GM23338 (cell line): Measurements from ENCODE around the gene PARP12. TPM values are rescaled to one million over a fixed set of nuclear protein-coding genes. Genes with fewer than 3 reads are reported as not detected.

ENCODE experiments used
- ATAC-seq: fragments of 200-7000 bp; cut with Tn5 transposase; 3 replicates; pipeline ENCODE4 v1.9.1; 2020
- DNase-seq: peaks from one replicate; pipeline ENCODE4 v3.0.0-alpha.2; 2015; ENCODE audit warnings: low spot score
- H2AFZ ChIP-seq: fragments of 200-600 bp; sonication (generic); 2 replicates; pipeline ENCODE4 v1.8.0; 2016; ENCODE audit warnings: antibody characterized with exemption, mild to moderate bottlenecking, moderate library complexity
- H3F3A ChIP-seq: fragments of 200-600 bp; sonication (generic); replicated peaks from 2 replicates; pipeline ENCODE4 v1.8.0; 2017; ENCODE audit warnings: antibody characterized with exemption, mixed run types, low read depth
- H3K27ac ChIP-seq: fragments of 200-600 bp; sonication (generic); 2 replicates; pipeline ENCODE4 v1.6.1; 2016; ENCODE audit warnings: low read depth
- H3K27me3 ChIP-seq: fragments of 200-600 bp; sonication (generic); 2 replicates; pipeline ENCODE4 v1.8.0; 2016; ENCODE audit warnings: mild to moderate bottlenecking, mixed run types, moderate library complexity; ENCODE audit not compliant: insufficient read depth
- H3K36me3 ChIP-seq: fragments of 200-600 bp; sonication (generic); 2 replicates; pipeline ENCODE4 v1.8.0; 2016; ENCODE audit warnings: mild to moderate bottlenecking; ENCODE audit not compliant: insufficient read depth
- H3K4me1 ChIP-seq: fragments of 200-600 bp; sonication (generic); 2 replicates; pipeline ENCODE4 v1.8.0; 2016; ENCODE audit warnings: mild to moderate bottlenecking, moderate library complexity; ENCODE audit not compliant: insufficient read depth
- H3K4me2 ChIP-seq: fragments of 200-600 bp; sonication (generic); 2 replicates; pipeline ENCODE4 v1.7.1; 2017; ENCODE audit warnings: mixed run types
- H3K4me3 ChIP-seq: fragments of 200-600 bp; sonication (generic); 2 replicates; pipeline ENCODE4 v1.6.1; 2016; ENCODE audit warnings: mixed run types
- H3K79me2 ChIP-seq: fragments of 200-600 bp; sonication (generic); replicated peaks from 2 replicates; pipeline ENCODE4 v1.8.0; 2017; ENCODE audit warnings: mild to moderate bottlenecking; ENCODE audit not compliant: insufficient read depth
- H3K9me2 ChIP-seq: fragments of 200-600 bp; sonication (generic); 2 replicates; pipeline ENCODE4 v1.8.0; 2017; ENCODE audit not compliant: insufficient read depth
- H4K20me1 ChIP-seq: fragments of 200-600 bp; sonication (generic); replicated peaks from 2 replicates; pipeline ENCODE4 v1.8.0; 2017; ENCODE audit warnings: mild to moderate bottlenecking; ENCODE audit not compliant: insufficient read depth
- H3K27ac Mint-ChIP-seq: 2 replicates; pipeline ENCODE4 v1.8.0; 2020; ENCODE audit warnings: inconsistent platforms, mild to moderate bottlenecking, moderate library complexity, mixed read lengths
- H3K27me3 Mint-ChIP-seq: 3 replicates; pipeline ENCODE4 v1.8.0; 2022; ENCODE audit warnings: low read depth, mild to moderate bottlenecking, moderate library complexity, mixed read lengths, inconsistent platforms; ENCODE audit not compliant: insufficient read depth, poor library complexity
- H3K36me3 Mint-ChIP-seq: 3 replicates; pipeline ENCODE4 v1.8.0; 2021; ENCODE audit warnings: low read depth, mild to moderate bottlenecking, inconsistent platforms, moderate library complexity, mixed read lengths
- H3K4me1 Mint-ChIP-seq: 3 replicates; pipeline ENCODE4 v1.8.0; 2020; ENCODE audit warnings: mild to moderate bottlenecking, inconsistent platforms, mixed read lengths
- H3K4me3 Mint-ChIP-seq: 3 replicates; pipeline ENCODE4 v1.8.0; 2021; ENCODE audit warnings: moderate library complexity, mild to moderate bottlenecking, inconsistent platforms, mixed read lengths
- H3K9me3 Mint-ChIP-seq: 3 replicates; pipeline ENCODE4 v1.8.0; 2020; ENCODE audit warnings: moderate library complexity, mild to moderate bottlenecking, inconsistent platforms, mixed read lengths
- CREB1 ChIP-seq: fragments of 250-450 bp; sonication (Bioruptor Pico); IDR thresholded peaks from 2 replicates; pipeline ENCODE4 v1.5.0; 2020; ENCODE audit warnings: low read depth, mild to moderate bottlenecking, moderate library complexity
- EZH2 ChIP-seq: fragments of 200-600 bp; sonication (generic); IDR thresholded peaks from one replicate; pipeline ENCODE4 v1.8.0; 2017; ENCODE audit warnings: antibody characterized with exemption, mild to moderate bottlenecking, low read depth; ENCODE audit not compliant: unreplicated experiment
- EZH2phosphoT487 ChIP-seq: fragments of 200-600 bp; sonication (generic); IDR thresholded peaks from one replicate; pipeline ENCODE4 v1.8.1; 2018; ENCODE audit warnings: antibody characterized with exemption; ENCODE audit not compliant: unreplicated experiment
- JUNB ChIP-seq: IDR thresholded peaks from one replicate; pipeline ENCODE4 v1.6.1; 2016; ENCODE audit warnings: antibody characterized with exemption; ENCODE audit not compliant: unreplicated experiment
- NANOG ChIP-seq: IDR thresholded peaks from 2 replicates; pipeline ENCODE4 v1.6.1; 2016; ENCODE audit warnings: antibody characterized with exemption, borderline replicate concordance
- POLR2AphosphoS5 ChIP-seq: IDR thresholded peaks from 2 replicates; pipeline ENCODE4 v1.6.1; 2016; ENCODE audit warnings: antibody characterized with exemption, low read depth
- REST ChIP-seq: IDR thresholded peaks from one replicate; pipeline ENCODE4 v1.6.1; 2018; ENCODE audit warnings: antibody characterized with exemption; ENCODE audit not compliant: unreplicated experiment
- STAT1 ChIP-seq: IDR thresholded peaks from one replicate; pipeline ENCODE4 v1.6.1; 2016; ENCODE audit warnings: antibody characterized with exemption; ENCODE audit not compliant: unreplicated experiment
- ZNF114 ChIP-seq: fragments of 250-450 bp; sonication (Bioruptor Pico); IDR thresholded peaks from 2 replicates; pipeline ENCODE4 v1.5.0; 2020; ENCODE audit warnings: mild to moderate bottlenecking, moderate library complexity
- ZNF331 ChIP-seq: fragments of 250-450 bp; sonication (Bioruptor Pico); IDR thresholded peaks from 2 replicates; pipeline ENCODE4 v1.5.0; 2020; ENCODE audit warnings: low read depth, mild to moderate bottlenecking, moderate library complexity
- polyA plus RNA-seq: library from polyadenylated mRNA; unstranded; fragments of >200 nt; fragmentation: Nextera tagmentation; extraction: Ambion mirVana; gene quantifications from 2 replicates; pipeline ENCODE4 v1.2.1, GENCODE V29; 2016
- total RNA-seq: library from RNA; depleted of rRNA; stranded (reverse); fragments of >200 nt; shearing (Covaris generic); gene quantifications from 2 replicates; pipeline ENCODE4 v1.2.3, GENCODE V29; 2014
- TF ChIP-seq, protein P1 (sequence below), 2 experiments: fragments of 200-600 bp in 1 of 2; sonication (generic) in 1 of 2; conservative IDR thresholded peaks; 2 replicates each; pipeline versions ENCODE4 v1.5.1 to v1.6.1; 2016 to 2017; ENCODE audit warnings: antibody characterized with exemption in 2 of 2, low read depth in 2 of 2, mild to moderate bottlenecking in 2 of 2, moderate library complexity in 1 of 2
- TF ChIP-seq, protein P2 (sequence below): IDR thresholded peaks from 2 replicates; pipeline ENCODE4 v1.6.1; 2016; ENCODE audit warnings: antibody characterized with exemption

Gene PARP12
- total and polyA plus RNA-seq, 2 experiments from 2014 or later = 2.7 to 10.3 TPM

GRCh38 chr7:140068033-140068432 is 5.3 kb upstream of the PARP12 start:
- H3K36me3 Mint-ChIP-seq = peaks cover 9% of the 10 kb centered on the region; the same call in 2 of the 3 replicates
- TF ChIP-seq JUNB = no peak
- TF ChIP-seq ZNF114 (CRISPR knock-in tag) = no peak
- TF ChIP-seq, protein P1, sequence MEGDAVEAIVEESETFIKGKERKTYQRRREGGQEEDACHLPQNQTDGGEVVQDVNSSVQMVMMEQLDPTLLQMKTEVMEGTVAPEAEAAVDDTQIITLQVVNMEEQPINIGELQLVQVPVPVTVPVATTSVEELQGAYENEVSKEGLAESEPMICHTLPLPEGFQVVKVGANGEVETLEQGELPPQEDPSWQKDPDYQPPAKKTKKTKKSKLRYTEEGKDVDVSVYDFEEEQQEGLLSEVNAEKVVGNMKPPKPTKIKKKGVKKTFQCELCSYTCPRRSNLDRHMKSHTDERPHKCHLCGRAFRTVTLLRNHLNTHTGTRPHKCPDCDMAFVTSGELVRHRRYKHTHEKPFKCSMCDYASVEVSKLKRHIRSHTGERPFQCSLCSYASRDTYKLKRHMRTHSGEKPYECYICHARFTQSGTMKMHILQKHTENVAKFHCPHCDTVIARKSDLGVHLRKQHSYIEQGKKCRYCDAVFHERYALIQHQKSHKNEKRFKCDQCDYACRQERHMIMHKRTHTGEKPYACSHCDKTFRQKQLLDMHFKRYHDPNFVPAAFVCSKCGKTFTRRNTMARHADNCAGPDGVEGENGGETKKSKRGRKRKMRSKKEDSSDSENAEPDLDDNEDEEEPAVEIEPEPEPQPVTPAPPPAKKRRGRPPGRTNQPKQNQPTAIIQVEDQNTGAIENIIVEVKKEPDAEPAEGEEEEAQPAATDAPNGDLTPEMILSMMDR (conservative IDR thresholded peaks at IDR 0.05; ENCODE audit: low read depth in 2 of 2) = no peak
- TF ChIP-seq CREB1 = no peak
- TF ChIP-seq STAT1 = no peak
- TF ChIP-seq EZH2 = no peak
- TF ChIP-seq ZNF331 (CRISPR knock-in tag) = no peak
- TF ChIP-seq NANOG = no peak
- TF ChIP-seq REST = no peak
- TF ChIP-seq POLR2AphosphoS5 = no peak
- TF ChIP-seq, protein P2, sequence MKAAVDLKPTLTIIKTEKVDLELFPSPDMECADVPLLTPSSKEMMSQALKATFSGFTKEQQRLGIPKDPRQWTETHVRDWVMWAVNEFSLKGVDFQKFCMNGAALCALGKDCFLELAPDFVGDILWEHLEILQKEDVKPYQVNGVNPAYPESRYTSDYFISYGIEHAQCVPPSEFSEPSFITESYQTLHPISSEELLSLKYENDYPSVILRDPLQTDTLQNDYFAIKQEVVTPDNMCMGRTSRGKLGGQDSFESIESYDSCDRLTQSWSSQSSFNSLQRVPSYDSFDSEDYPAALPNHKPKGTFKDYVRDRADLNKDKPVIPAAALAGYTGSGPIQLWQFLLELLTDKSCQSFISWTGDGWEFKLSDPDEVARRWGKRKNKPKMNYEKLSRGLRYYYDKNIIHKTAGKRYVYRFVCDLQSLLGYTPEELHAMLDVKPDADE = no peak
- no peak for TF ChIP-seq EZH2phosphoT487
- no peak for DNase-seq
- H3K27ac ChIP-seq = no peak overlapping the region
- H3K4me3 ChIP-seq = no peak overlapping the region
- no peak overlapping the region for H3K4me2 ChIP-seq
- no peaks in the 10 kb centered on the region for H3F3A ChIP-seq
- H3K27ac Mint-ChIP-seq = no peak overlapping the region
- peaks cover 17% of the 10 kb centered on the region for H3K9me3 Mint-ChIP-seq
- peaks cover 18% of the 10 kb centered on the region for H3K27me3 ChIP-seq
- H3K9me2 ChIP-seq = no peaks in the 10 kb centered on the region
- peaks cover 8% of the 10 kb centered on the region for H3K27me3 Mint-ChIP-seq
- H2AFZ ChIP-seq = no peak overlapping the region
- H4K20me1 ChIP-seq = no peaks in the 10 kb centered on the region
- peaks cover 5% of the 10 kb centered on the region; the same call in 1 of the 3 replicates for H3K4me1 Mint-ChIP-seq
- no peaks in the 10 kb centered on the region; the same call in 1 of the 2 replicates for H3K36me3 ChIP-seq
- no peak for ATAC-seq
- no peaks in the 10 kb centered on the region for H3K79me2 ChIP-seq
- H3K4me3 Mint-ChIP-seq = no peak overlapping the region
- H3K4me1 ChIP-seq = peaks cover 8% of the 10 kb centered on the region; the same call in 1 of the 2 replicates
